K562 (cell line): ENCODE measurements around the gene IFT81. TPM values are rescaled to one million over a fixed set of nuclear protein-coding genes. Genes with fewer than 3 reads are reported as not detected.

ENCODE experiments used
- ATAC-seq: fragments of 200-7000 bp; cut with Tn5 transposase; 3 replicates; pipeline ENCODE4 v1.9.1; 2020; ENCODE audit warnings: moderate library complexity
- BruUV-seq: library from RNA; stranded (reverse); fragments of 400-500 nt; replicated peaks from 2 replicates; lab custom pipeline; 2021; lab: Mats Ljungman, UMichigan
- CTCF ChIA-PET: fragments of 300-600 bp; formaldehyde crosslinking; extraction: SDS; loops from one replicate; lab custom pipeline; 2021; ENCODE audit warnings: low intra/inter-chr PET ratio; lab: Yijun Ruan, JAX
- POLR2A ChIA-PET: fragments of 300-600, 350-650 bp; sonication (Branson Sonifier 250); formaldehyde crosslinking; extraction: SDS; loops from one replicate; lab custom pipeline; 2021; ENCODE audit warnings: antibody characterized with exemption, inconsistent platforms; lab: Yijun Ruan, JAX
- DNase-seq, 4 experiments: peaks; one replicate each; pipeline versions ENCODE4 v3.0.0 to v3.0.0-alpha.2; 2011 to 2018; ENCODE audit warnings: low spot score in 3 of 4, mixed read lengths in 3 of 4; ENCODE audit errors: extremely low read depth in 1 of 4
- FAIRE-seq: peaks from 2 replicates; lab custom pipeline; 2011; peaks lifted over from hg19 to GRCh38; lab: Jason Lieb, UNC
- H2AFZ ChIP-seq: 2 replicates; pipeline ENCODE4 v1.6.0; 2011; ENCODE audit warnings: low read depth, low read length, control low read depth, inconsistent platforms
- H3K27ac ChIP-seq: fragments of 200-600 bp; 3 replicates; pipeline ENCODE4 v1.8.0; 2011; ENCODE audit warnings: low read depth, mild to moderate bottlenecking, control low read depth, inconsistent platforms, low read length, moderate library complexity, mixed read lengths; ENCODE audit errors: extremely low read depth
- H3K27me3 ChIP-seq, 2 experiments: fragments of 300-600 bp in 1 of 2; 2 replicates in 1 of 2; 3 replicates in 1 of 2; pipeline versions ENCODE4 v1.6.0 to v1.8.0; 2011; ENCODE audit warnings: inconsistent platforms in 2 of 2, low read length in 2 of 2, mild to moderate bottlenecking in 1 of 2, mixed read lengths in 1 of 2, moderate library complexity in 1 of 2; ENCODE audit not compliant: control insufficient read depth in 2 of 2, insufficient read depth in 2 of 2
- H3K36me3 ChIP-seq: fragments of 300-600 bp; 3 replicates; pipeline ENCODE4 v1.8.0; 2011; ENCODE audit warnings: mild to moderate bottlenecking, low read length, inconsistent platforms; ENCODE audit not compliant: control insufficient read depth, insufficient read depth
- H3K4me1 ChIP-seq, 2 experiments: fragments of 200-600 bp in 1 of 2; replicated peaks in 1 of 2; 2 replicates in 1 of 2; 3 replicates in 1 of 2; pipeline versions ENCODE4 v1.5.1 to v1.8.0; 2011; ENCODE audit warnings: inconsistent platforms in 2 of 2, low read length in 2 of 2, mild to moderate bottlenecking in 1 of 2, mixed read lengths in 1 of 2, moderate library complexity in 1 of 2; ENCODE audit not compliant: control insufficient read depth in 2 of 2, insufficient read depth in 2 of 2
- H3K4me2 ChIP-seq: 2 replicates; pipeline ENCODE4 v1.6.1; 2011; ENCODE audit warnings: low read length, control low read depth, inconsistent platforms, mixed read lengths; ENCODE audit not compliant: insufficient read depth
- H3K4me3 ChIP-seq: fragments of 200-600 bp; sonication (generic), shearing (Covaris generic); 2 replicates; pipeline ENCODE4 v1.5.1; 2016; ENCODE audit warnings: control low read depth, inconsistent platforms
- H3K79me2 ChIP-seq: fragments of 200-600 bp; 3 replicates; pipeline ENCODE4 v1.8.0; 2011; ENCODE audit warnings: low read length, inconsistent platforms; ENCODE audit not compliant: control insufficient read depth, insufficient read depth
- H3K9ac ChIP-seq, 2 experiments: 2 replicates each; pipeline versions ENCODE4 v1.6.0 to v1.6.1; 2011; ENCODE audit warnings: low read depth in 2 of 2, low read length in 2 of 2, control low read depth in 1 of 2, inconsistent platforms in 1 of 2, mild to moderate bottlenecking in 1 of 2, mixed read lengths in 1 of 2; ENCODE audit not compliant: insufficient read depth in 1 of 2
- H3K9me1 ChIP-seq: one replicate; pipeline ENCODE4 v1.6.0; 2011; ENCODE audit warnings: inconsistent platforms, mild to moderate bottlenecking, low read length, moderate library complexity; ENCODE audit not compliant: control insufficient read depth, insufficient read depth
- H3K9me3 ChIP-seq: replicated peaks from 2 replicates; pipeline ENCODE4 v1.5.1; 2011; ENCODE audit warnings: low read depth, low read length, inconsistent platforms; ENCODE audit not compliant: control insufficient read depth, insufficient read depth
- H4K20me1 ChIP-seq: replicated peaks from 2 replicates; pipeline ENCODE4 v1.6.1; 2011; ENCODE audit warnings: low read length, inconsistent platforms, mixed read lengths; ENCODE audit not compliant: control insufficient read depth, insufficient read depth
- JUNB ChIP-seq: fragments of 450-650 bp; formaldehyde crosslinking; conservative IDR thresholded peaks from 2 replicates; pipeline ENCODE4 v1.4.0; 2020; ENCODE audit warnings: mild to moderate bottlenecking
- KDM5B ChIP-seq: fragments of 200-600 bp; sonication (generic); IDR thresholded peaks from 2 replicates; pipeline ENCODE4 v1.6.1; 2012; ENCODE audit warnings: low read depth, mild to moderate bottlenecking, moderate library complexity, low read length, control low read depth, inconsistent platforms; ENCODE audit not compliant: insufficient replicate concordance
- SRSF7 ChIP-seq: fragments of 200-400 bp; formaldehyde crosslinking; optimal IDR thresholded peaks from 2 replicates; pipeline ENCODE3; 2017; ENCODE audit warnings: mild to moderate bottlenecking, low read depth, low read length
- TBL1XR1 ChIP-seq, 2 experiments: IDR thresholded peaks; 2 replicates each; pipeline ENCODE4 v1.6.1; 2012; ENCODE audit warnings: improper control_type of control experiment in 2 of 2, low read length in 2 of 2, mild to moderate bottlenecking in 1 of 2
- WGBS: fragments of 100-300 bp; shearing (Covaris generic); methylation state at CpG from one replicate; pipeline ENCODE4 v1.1.6; 2016; ENCODE audit warnings: low coverage, mixed read lengths; ENCODE audit not compliant: insufficient coverage; ENCODE audit errors: missing lambda C conversion rate; 5-methylcytosine and 5-hydroxymethylcytosine counted together
- in situ Hi-C: fragments of 300-500 bp; cut with MboI; formaldehyde crosslinking; loops from 4 replicates; pipeline ENCODE4 v1.15.0; 2018; ENCODE audit warnings: inconsistent platforms, mixed read lengths
- intact Hi-C: fragments of 100-400 bp; cut with micrococcal nuclease; formaldehyde crosslinking; loops from 2 replicates; pipeline ENCODE4 v1.14.2; 2022
- polyA plus RNA-seq, 8 experiments: library from polyadenylated mRNA; depleted of rRNA in 4 of 8; stranded (reverse) in 5 of 8; unstranded in 3 of 8; fragments of >200 nt; fragmentation: Nextera tagmentation in 2 of 8; fragmentation: Illumina TruSeq in 1 of 8; extraction: Ambion mirVana in 2 of 8; extraction: Trizol in 1 of 8; gene quantifications; 2 replicates each; pipeline versions ENCODE4 v1.2.1 to v1.2.3, GENCODE V29; 2011 to 2014; ENCODE audit warnings: inconsistent platforms in 1 of 8, missing spikeins in 1 of 8
- total RNA-seq, 7 experiments: library from RNA; depleted of rRNA in 6 of 7; stranded (reverse); fragments of >200 nt in 6 of 7; fragmentation: Illumina TruSeq in 2 of 7; extraction: Trizol in 2 of 7; gene quantifications; 2 replicates each; pipeline versions ENCODE4 v1.2.1 to v1.2.3, GENCODE V29; 2011 to 2021; ENCODE audit warnings: low replicate concordance in 1 of 7

Gene IFT81
- total and polyA plus RNA-seq, 9 of the 15 experiments (the other 6 are each of a cell fraction or from before 2014, with no cell fraction given), result 2.8 to 11.9 (median 7.9) TPM

- 74% methylated on average over 8 of the region's 8 CpGs for WGBS
- BruUV-seq, result no TSS peak
These were observed 15.7 kb upstream of the IFT81 start for GRCh38 chr12:110108309-110109036.

More at GRCh38 chr12:110108309-110109036, 15.7 kb upstream of the IFT81 start:
- no peak for ATAC-seq
- Histone ChIP-seq H4K20me1 (no peaks in the 10 kb centered on the region), H3K36me3 (no peaks in the 10 kb centered on the region), H3K4me3 (no peak overlapping the region), H3K9me1 (no peaks in the 10 kb centered on the region), H3K9me3 (no peaks in the 10 kb centered on the region), H3K9ac (no peak overlapping the region), H3K27me3 (no peaks in the 10 kb centered on the region), H3K4me2 (no peak overlapping the region), H2AFZ (peak overlapping the region; percentile 60; the same call in 1 of the 2 replicates), H3K79me2 (no peaks in the 10 kb centered on the region), H3K27ac (no peak overlapping the region), H3K4me1 (peaks cover 10 to 20% of the 10 kb centered on the region in 2 experiments; a peak in 2 of 5 replicates)
- ChIA-PET POLR2A (interaction anchor here (0.6 kb wide), 1 partner anchor 290 kb away, joined by 3 read pairs; no protein-coding TSS in a partner anchor), CTCF (no interaction called here)
- in situ Hi-C loops, result loop anchor here (10.0 kb wide), 1 partner anchor 316 kb away; no protein-coding TSS in a partner anchor
- no peak for DNase-seq
- no peak for FAIRE-seq
- intact Hi-C loops, result loop anchor here (10.0 kb wide), 1 partner anchor 246 kb away; no protein-coding TSS in a partner anchor
- TF ChIP-seq KDM5B, result no peak
- TF ChIP-seq TBL1XR1 (IDR thresholded peaks at IDR 0.05; ENCODE audit: low read length in 2 of 2), result no peak
- no peak for TF ChIP-seq JUNB
- no peak for TF ChIP-seq SRSF7
